Activated naive CD4-positive, alpha-beta T cell treated with anti-CD3 and anti-CD28 coated beads for 36 hours (primary cell): ENCODE data around the gene NMT1. TPM values are rescaled to one million over a fixed set of nuclear protein-coding genes. Genes with fewer than 3 reads are reported as not detected.

Experiments used
- CTCF ChIA-PET: fragments of 350-600 bp; sonication (Branson Sonifier 250); formaldehyde crosslinking; loops from one replicate; lab custom pipeline; 2021; ENCODE audit warnings: antibody characterized with exemption; lab: Charles Lee
- DNase-seq: peaks from one replicate; pipeline ENCODE4 v3.0.0-alpha.2; 2020
- H3K27ac Mint-ChIP-seq: one replicate; pipeline ENCODE4 v1.8.0; 2021; ENCODE audit warnings: mild to moderate bottlenecking, mixed read lengths
- H3K27me3 Mint-ChIP-seq: one replicate; pipeline ENCODE4 v1.8.0; 2021; ENCODE audit warnings: low read depth, mixed read lengths
- H3K36me3 Mint-ChIP-seq: one replicate; pipeline ENCODE4 v1.8.0; 2021; ENCODE audit warnings: low read depth, mixed read lengths
- H3K4me1 Mint-ChIP-seq: one replicate; pipeline ENCODE4 v1.8.0; 2021; ENCODE audit warnings: low read depth, mixed read lengths
- H3K4me3 Mint-ChIP-seq: one replicate; pipeline ENCODE4 v1.8.0; 2021; ENCODE audit warnings: mild to moderate bottlenecking, moderate library complexity, mixed read lengths
- H3K9me3 Mint-ChIP-seq: one replicate; pipeline ENCODE4 v1.8.0; 2021; ENCODE audit warnings: mixed read lengths
- intact Hi-C: fragments of 100-400 bp; cut with micrococcal nuclease; formaldehyde crosslinking; loops from one replicate; pipeline ENCODE4 v1.15.1; 2023
- total RNA-seq, 2 experiments: library from RNA; stranded (reverse); gene quantifications; one replicate each; pipeline ENCODE4 v1.2.3, GENCODE V29; 2021

NMT1 gene
- total RNA-seq, 2 experiments from 2014 or later: 234 to 235 TPM

DNA sequence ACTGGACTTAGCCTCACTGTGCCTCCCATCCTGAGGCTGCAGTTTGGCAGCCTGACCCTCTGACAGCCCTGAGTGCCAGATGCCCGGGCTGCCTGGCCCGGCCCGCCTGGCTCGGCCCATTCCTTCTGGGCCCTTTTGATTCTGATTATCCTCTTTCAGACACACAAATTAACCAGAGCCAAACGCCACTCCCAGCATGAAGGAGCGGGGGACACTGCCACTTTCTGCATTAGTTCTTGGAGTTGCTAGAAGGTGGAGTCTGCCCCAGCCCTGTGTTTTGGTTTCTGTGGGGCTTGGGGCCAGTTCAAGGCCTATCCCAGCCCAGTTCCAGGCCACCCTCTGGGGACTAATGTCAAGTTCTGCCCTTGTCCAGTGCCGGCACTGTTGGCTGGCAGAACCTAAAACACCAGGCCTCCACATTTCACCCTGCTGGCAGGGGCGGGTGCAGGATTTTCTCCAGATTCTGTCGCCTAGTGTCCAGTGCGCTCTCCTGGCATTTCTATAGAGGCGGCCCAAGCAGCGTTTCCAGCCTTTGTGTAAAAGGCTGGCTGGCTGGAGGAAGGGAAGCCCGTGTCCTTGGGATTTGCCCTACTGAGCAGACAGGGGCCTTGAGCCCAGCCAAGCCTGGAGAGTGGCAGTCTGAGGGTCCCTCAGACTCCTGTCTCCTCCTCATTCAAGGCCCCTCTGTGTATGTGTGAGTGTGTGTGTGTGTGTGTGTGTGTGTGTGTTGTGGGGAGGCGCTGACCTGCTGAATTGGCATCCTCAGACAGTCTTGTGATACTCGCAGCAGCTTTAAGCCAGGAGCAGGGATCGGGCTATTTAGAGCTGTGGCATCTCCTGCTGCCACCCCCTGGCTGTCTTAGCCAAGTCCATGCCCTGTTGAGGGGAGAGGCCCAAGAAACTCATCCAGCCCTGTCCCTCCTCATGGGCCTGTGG is 49.8 kb downstream of the NMT1 start:
- no peak overlapping the region for H3K27ac Mint-ChIP-seq
- CTCF ChIA-PET: no interaction called here
- H3K4me1 Mint-ChIP-seq: no peaks in the 10 kb centered on the region
- H3K27me3 Mint-ChIP-seq: no peaks in the 10 kb centered on the region
- intact Hi-C loops: no loop called here
- DNase-seq: no peak
- peaks cover 6% of the 10 kb centered on the region for H3K36me3 Mint-ChIP-seq
- H3K4me3 Mint-ChIP-seq: no peak overlapping the region
- no peaks in the 10 kb centered on the region for H3K9me3 Mint-ChIP-seq

DNA sequence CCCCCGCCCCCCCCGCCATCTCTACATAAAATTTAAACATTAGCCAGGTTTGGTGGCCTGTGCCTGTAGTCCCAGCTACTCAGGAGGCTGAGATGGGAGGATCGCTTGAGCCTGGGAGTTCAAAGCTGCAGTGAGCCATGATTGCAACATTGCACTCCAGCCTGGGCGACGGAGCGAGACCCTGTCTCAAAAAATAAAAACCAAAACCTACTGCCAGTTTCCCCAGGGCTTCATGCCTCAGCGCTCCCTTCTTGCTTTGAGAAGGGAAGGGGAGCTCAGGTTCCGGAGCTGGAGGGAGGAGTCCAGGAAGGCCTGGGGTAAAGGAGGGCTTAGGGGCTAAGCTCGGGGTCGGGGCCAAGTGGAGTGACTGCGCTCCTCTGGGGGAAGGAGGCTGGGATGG is 50.7 kb downstream of the NMT1 start:
- Mint-ChIP-seq H3K4me3 (no peak overlapping the region), H3K9me3 (no peaks in the 10 kb centered on the region), H3K27me3 (no peaks in the 10 kb centered on the region), H3K36me3 (peaks cover 4% of the 10 kb centered on the region), H3K4me1 (no peaks in the 10 kb centered on the region), H3K27ac (no peak overlapping the region)
- DNase-seq: no peak
- CTCF ChIA-PET: no interaction called here
- intact Hi-C loops: no loop called here

DNA sequence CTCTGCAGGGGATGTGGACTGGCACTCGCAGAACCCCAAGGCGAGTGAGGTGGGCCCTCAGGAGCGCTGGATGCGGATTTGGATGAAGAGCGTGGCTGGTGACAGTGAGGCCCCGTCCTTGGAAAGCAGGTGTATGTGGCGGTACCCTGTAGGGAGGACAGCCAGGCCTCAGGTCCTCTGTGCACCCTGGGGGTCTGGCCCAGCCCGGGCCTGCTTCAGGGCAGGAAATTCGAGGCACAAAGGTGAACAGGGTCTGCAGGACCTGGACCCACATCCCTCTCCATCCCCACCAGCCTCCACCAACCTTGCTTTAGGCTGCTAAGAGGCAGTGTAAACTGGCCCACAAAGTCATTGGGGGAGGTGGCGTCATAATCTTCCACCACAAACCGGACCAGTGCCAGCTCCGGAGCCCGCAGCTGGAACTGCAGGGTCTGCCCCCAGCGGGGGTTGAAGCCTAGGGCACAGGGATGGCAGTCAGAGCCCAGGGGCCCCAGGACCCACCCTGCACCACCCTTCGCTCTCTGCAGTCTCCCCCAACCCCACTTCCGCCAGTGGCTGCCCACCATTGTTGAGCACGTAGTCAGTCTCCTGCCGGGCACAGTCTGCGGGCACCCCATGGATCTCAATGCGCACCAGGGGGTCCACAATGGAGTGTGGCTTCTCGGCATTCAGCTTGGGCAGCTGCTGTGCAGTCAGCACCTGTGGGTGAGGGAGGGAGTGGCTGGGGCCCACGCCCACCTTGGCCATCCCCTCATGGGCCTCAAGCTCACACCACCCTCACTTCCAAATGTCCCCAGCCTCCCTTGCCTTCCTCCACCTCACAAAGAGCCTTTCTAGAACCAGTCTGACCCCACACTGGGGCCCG is 51.7 kb downstream of the NMT1 start:
- no peak overlapping the region for H3K27ac Mint-ChIP-seq
- no peaks in the 10 kb centered on the region for H3K4me1 Mint-ChIP-seq

GRCh38 chr17:45113424-45113754 is 52.3 kb downstream of the NMT1 start:
- Mint-ChIP-seq H3K4me3 (no peak overlapping the region), H3K27ac (no peak overlapping the region), H3K4me1 (no peaks in the 10 kb centered on the region), H3K36me3 (peaks cover under 1% of the 10 kb centered on the region), H3K9me3 (no peaks in the 10 kb centered on the region), H3K27me3 (no peaks in the 10 kb centered on the region)
- CTCF ChIA-PET: no interaction called here
- intact Hi-C loops: no loop called here
- no peak for DNase-seq

More for the DNA sequence above, 51.7 kb downstream of the NMT1 start:
- CTCF ChIA-PET: no interaction called here
- peaks cover 4% of the 10 kb centered on the region for H3K36me3 Mint-ChIP-seq
- no peak overlapping the region for H3K4me3 Mint-ChIP-seq
- intact Hi-C loops: no loop called here
- no peak for DNase-seq
- no peaks in the 10 kb centered on the region for H3K27me3 Mint-ChIP-seq
- no peaks in the 10 kb centered on the region for H3K9me3 Mint-ChIP-seq

DNA sequence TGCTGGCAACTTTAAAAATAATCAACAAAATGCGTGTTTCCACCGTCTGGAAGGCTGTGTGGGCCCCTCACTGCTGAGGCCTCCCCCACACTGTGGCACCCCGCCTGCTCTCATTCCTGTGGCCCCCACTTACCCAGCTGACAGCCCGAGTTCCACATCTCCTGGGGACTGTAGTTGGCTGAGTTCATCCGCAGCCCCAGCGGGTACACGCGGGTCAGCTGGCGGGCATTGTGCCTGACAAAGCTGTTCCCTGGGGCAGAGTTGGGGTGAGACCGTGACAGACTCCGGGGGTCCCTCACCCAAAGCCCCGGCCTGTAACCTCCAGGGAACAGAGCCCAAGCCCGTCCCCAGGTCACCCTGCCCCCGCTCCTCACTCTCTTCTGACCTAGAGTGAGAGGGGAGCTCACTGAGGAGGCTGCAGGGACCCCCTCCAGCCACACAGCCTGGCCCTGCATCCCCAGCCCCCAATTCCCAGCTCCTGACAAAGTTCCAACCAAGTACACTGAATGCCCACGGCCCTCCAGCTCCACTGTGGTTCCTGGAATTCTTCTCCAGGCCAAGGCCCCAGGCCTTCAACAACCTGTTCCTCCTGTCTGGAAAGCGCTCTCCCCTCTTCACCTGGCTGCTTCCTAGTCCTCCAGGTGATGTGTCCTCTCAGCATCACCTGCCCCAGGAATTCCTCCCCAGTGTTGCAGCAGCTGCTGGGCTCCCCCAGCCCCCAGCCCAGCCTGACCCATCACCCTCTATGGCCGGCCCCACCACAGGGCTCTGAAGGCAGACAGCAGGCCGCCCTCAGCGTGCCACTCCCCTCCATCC is 53.2 kb downstream of the NMT1 start:
- no peaks in the 10 kb centered on the region for H3K4me1 Mint-ChIP-seq
- H3K27ac Mint-ChIP-seq: no peak overlapping the region
- no peaks in the 10 kb centered on the region for H3K9me3 Mint-ChIP-seq
- CTCF ChIA-PET: interaction anchor here (1.5 kb wide), 1 partner anchor 21 kb away, joined by 3 read pairs; the partner anchor contains the start of gene ACBD4
- DNase-seq: no peak
- no peak overlapping the region for H3K4me3 Mint-ChIP-seq
- H3K27me3 Mint-ChIP-seq: no peaks in the 10 kb centered on the region
- intact Hi-C loops: no loop called here
- no peaks in the 10 kb centered on the region for H3K36me3 Mint-ChIP-seq

GRCh38 chr17:45115015-45115625 is 54.0 kb downstream of the NMT1 start:
- no peak for DNase-seq
- Mint-ChIP-seq H3K27ac (no peak overlapping the region), H3K4me3 (no peak overlapping the region), H3K36me3 (no peaks in the 10 kb centered on the region), H3K4me1 (no peaks in the 10 kb centered on the region), H3K9me3 (no peaks in the 10 kb centered on the region), H3K27me3 (no peaks in the 10 kb centered on the region)
- CTCF ChIA-PET: interaction anchor here (1.5 kb wide), 1 partner anchor 20 kb away, joined by 3 read pairs; the partner anchor contains the start of gene ACBD4
- intact Hi-C loops: no loop called here

DNA sequence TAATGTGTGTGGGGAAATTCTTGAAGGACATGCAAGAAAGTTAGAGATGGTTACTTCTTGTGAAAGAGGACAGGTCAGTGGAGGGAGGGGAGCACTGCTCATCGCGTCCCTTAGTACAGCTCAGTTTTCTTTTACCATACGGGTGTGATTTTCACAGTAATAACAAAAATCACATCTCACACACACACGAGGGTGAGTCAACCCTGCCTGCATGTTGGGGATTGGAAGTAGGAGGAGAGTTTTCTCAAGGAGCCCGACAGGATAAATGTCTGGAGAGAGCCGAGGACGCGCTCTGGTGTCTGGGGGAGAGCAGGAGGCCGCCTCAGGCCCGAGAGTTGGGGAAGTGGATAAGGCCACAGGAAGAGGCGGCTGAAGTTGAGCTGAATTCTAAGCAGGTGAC is 54.8 kb downstream of the NMT1 start:
- intact Hi-C loops: no loop called here
- Mint-ChIP-seq H3K36me3 (no peaks in the 10 kb centered on the region), H3K4me3 (no peak overlapping the region), H3K4me1 (no peaks in the 10 kb centered on the region), H3K27ac (no peak overlapping the region), H3K27me3 (no peaks in the 10 kb centered on the region), H3K9me3 (no peaks in the 10 kb centered on the region)
- no peak for DNase-seq
- CTCF ChIA-PET: no interaction called here

GRCh38 chr17:45116434-45117016 is 55.4 kb downstream of the NMT1 start:
- intact Hi-C loops: no loop called here
- Mint-ChIP-seq H3K4me1 (no peaks in the 10 kb centered on the region), H3K36me3 (no peaks in the 10 kb centered on the region), H3K9me3 (no peaks in the 10 kb centered on the region), H3K27ac (no peak overlapping the region), H3K27me3 (peaks cover 2% of the 10 kb centered on the region), H3K4me3 (no peak overlapping the region)
- no peak for DNase-seq
- CTCF ChIA-PET: no interaction called here

DNA sequence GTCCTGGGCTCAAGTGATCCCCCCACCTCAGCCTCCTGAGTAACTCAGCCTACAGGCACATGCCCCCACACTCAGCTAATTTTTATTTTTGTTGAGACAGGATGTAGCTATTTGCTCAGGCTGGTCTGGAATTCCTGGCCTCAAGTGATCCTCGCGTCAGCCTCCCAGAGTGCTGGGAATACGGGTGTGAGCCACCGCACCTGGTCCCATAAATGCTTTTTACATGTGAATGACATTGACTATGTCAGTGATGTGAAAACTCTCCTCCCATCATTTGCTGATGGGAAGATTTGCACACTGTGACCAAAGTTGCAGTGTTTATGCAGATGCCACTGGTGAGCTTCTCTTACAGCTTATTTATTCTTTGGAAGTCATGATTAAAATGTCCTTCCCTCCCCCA is 56.2 kb downstream of the NMT1 start:
- CTCF ChIA-PET: interaction anchor here (1.4 kb wide), 1 partner anchor 18 kb away, joined by 9 read pairs; no protein-coding TSS in a partner anchor
- no peaks in the 10 kb centered on the region for H3K4me1 Mint-ChIP-seq
- no peak overlapping the region for H3K4me3 Mint-ChIP-seq
- no peak overlapping the region for H3K27ac Mint-ChIP-seq
- no peaks in the 10 kb centered on the region for H3K9me3 Mint-ChIP-seq
- peaks cover 6% of the 10 kb centered on the region for H3K27me3 Mint-ChIP-seq
- no peaks in the 10 kb centered on the region for H3K36me3 Mint-ChIP-seq
- intact Hi-C loops: no loop called here
- DNase-seq: no peak

DNA sequence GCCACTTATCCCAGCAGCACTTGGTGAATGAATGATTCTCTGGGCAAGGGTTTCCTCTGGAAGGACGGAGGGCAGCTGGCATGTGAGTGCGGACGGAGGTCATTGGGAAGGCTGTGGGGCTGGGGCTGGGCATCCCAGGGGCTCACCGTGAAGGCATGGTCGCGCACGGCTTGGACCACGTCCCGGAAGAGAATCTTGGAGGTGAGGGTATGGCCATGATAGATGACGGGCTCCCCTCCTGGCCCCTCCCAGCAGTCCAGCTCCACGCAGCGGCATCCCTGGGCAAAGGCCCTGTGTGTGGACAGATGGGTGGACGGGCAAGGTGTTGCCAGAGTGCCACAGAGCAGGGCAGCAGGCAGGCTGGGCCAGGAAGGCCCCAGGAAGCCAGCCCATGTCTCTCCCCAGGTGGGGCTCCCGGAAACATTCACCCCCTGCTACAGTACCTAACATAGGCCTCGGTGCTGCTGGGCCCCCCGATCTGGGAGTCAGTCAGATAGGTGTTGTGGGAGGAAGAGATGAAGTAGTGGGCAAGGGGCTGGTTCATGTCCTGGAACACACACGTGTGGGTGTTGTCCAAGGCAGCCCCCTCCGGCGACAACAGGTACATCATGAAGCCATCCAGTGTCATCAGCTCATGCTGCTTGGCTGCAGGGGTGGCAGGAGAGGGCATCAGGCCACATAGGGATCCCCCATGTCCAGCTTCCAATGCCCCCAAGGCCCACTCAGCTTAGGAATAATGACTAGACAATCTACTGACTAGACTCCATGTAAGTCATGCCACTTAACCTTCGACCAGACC is 56.9 kb downstream of the NMT1 start:
- Mint-ChIP-seq H3K27me3 (peaks cover 6% of the 10 kb centered on the region), H3K9me3 (no peaks in the 10 kb centered on the region)
- intact Hi-C loops: no loop called here

DNA sequence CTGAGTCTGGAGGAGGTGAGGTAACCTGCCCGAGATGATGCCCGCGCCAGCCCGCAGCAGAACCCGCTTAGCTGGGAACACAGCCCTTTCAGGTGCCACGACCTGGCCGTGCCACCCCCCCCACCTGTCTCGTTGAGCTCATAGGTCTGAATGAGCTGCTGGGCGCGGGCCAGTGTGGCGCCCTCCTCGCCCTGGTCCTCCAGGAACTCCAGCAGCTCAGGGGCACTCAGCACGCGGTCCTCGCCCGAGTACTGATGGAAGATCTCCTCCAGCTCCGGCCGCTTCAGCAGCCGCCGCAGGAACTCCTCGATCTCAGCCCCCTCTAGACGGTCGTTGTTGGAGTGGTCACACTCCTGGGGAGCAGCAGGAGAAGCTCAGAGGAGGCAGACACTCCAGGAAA is 57.6 kb downstream of the NMT1 start:
- CTCF ChIA-PET: interaction anchor here (0.6 to 1.2 kb wide), 5 partner anchors 9 to 69 kb away, joined by 3 to 5 read pairs (median 4); partner anchors contain the start of gene ACBD4
- Mint-ChIP-seq H3K4me1 (no peaks in the 10 kb centered on the region), H3K4me3 (no peak overlapping the region), H3K27me3 (peaks cover 6% of the 10 kb centered on the region), H3K27ac (no peak overlapping the region), H3K9me3 (no peaks in the 10 kb centered on the region), H3K36me3 (no peaks in the 10 kb centered on the region)
- intact Hi-C loops: no loop called here
- DNase-seq: no peak

More for the DNA sequence above, 56.9 kb downstream of the NMT1 start:
- no peak overlapping the region for H3K4me3 Mint-ChIP-seq
- no peaks in the 10 kb centered on the region for H3K36me3 Mint-ChIP-seq
- no peak for DNase-seq
- no peaks in the 10 kb centered on the region for H3K4me1 Mint-ChIP-seq
- CTCF ChIA-PET: interaction anchor here (0.8 to 1.4 kb wide), 4 partner anchors 10 to 19 kb away, joined by 3 to 9 read pairs (median 5); partner anchors contain the start of gene ACBD4
- H3K27ac Mint-ChIP-seq: no peak overlapping the region
